ENCODE data around the gene OR2V1. TPM values are rescaled to one million over a fixed set of nuclear protein-coding genes. Genes with fewer than 3 reads are reported as not detected.
"Not testable (repeated sequence)": the region's sequence is repeated elsewhere in the genome, so short reads cannot be mapped to it uniquely, and the experiment has no call there.

OR2V1 gene
- total RNA-seq, 1 donor from 2014 or later: not detected

DNA sequence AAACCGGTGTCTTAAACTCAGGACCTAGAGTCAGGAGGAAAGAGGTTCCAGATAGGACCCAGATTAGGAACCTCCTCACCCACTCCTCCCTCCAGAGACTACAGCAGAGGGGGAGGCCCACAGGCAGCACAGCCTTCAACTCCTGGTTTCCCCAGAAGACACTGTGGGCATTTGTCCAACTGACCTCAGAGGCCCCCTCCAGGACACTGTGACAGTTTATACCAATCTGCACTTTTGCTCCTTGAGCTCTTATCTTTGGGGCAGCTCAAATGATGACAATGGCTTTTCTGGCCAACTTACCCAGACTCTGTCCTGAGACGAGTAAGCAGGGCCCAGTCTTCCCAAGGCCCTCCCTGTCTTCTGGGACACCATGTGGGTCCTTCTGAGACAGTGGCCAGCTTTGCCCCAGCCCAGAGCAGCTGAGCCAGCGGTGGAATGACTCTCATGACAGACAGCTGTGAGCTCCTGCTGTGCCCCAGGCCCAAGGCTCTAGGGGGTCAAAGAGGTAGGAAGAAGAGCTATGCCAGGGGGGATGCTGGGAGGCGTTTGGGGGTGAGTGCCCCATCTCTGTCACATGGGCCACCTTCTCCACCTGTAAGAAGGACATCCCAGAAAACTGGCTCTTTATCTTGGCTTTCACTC is 30.7 kb upstream of the OR2V1 start:
- Histone ChIP-seq H3K36me3 (no peaks in the 10 kb centered on the region), H3K9me3 (no peaks in the 10 kb centered on the region), H3K27ac (no peak overlapping the region), H3K4me1 (peaks cover 0 to 3% of the 10 kb centered on the region in 2 donors), H3K4me3 (no peak overlapping the region), H3K27me3 (no peaks in the 10 kb centered on the region)
- TF ChIP-seq, protein P1, sequence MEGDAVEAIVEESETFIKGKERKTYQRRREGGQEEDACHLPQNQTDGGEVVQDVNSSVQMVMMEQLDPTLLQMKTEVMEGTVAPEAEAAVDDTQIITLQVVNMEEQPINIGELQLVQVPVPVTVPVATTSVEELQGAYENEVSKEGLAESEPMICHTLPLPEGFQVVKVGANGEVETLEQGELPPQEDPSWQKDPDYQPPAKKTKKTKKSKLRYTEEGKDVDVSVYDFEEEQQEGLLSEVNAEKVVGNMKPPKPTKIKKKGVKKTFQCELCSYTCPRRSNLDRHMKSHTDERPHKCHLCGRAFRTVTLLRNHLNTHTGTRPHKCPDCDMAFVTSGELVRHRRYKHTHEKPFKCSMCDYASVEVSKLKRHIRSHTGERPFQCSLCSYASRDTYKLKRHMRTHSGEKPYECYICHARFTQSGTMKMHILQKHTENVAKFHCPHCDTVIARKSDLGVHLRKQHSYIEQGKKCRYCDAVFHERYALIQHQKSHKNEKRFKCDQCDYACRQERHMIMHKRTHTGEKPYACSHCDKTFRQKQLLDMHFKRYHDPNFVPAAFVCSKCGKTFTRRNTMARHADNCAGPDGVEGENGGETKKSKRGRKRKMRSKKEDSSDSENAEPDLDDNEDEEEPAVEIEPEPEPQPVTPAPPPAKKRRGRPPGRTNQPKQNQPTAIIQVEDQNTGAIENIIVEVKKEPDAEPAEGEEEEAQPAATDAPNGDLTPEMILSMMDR (IDR thresholded peaks at IDR 0.05): no peak
- intact Hi-C loops (cut with DNase I): loop anchor here (5.0 kb wide), 1 partner anchor 349 kb away; no protein-coding TSS in a partner anchor
- peak in 1 of 2 donors; percentile 61 for DNase-seq (ENCODE audit: low spot score in 2 of 2)

DNA sequence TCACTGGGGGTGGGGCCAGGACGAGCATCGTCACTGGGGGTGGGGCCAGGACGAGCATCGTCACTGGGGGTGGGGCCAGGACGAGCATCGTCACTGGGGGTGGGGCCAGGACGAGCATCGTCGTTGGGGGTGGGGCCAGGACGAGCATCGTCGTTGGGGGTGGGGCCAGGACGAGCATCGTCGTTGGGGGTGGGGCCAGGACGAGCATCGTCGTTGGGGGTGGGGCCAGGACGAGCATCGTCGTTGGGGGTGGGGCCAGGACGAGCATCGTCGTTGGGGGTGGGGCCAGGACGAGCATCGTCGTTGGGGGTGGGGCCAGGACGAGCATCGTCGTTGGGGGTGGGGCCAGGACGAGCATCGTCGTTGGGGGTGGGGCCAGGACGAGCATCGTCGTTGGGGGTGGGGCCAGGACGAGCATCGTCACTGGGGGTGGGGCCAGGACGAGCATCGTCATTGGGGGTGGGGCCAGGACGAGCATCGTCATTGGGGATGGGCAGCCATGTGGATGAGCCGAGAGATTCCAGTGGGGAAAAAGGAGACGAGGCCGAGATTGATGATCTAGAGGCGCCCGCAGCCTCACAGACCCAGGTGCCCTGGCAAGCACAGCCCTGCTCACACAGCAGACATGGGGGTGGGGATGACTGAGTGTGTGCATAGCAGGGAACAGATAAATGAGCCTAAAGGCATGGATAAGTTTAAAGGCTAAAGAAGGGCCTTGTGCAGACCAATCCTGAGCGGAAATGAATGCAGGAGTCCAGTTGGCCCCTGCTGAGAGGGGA is 30.0 kb upstream of the OR2V1 start:
- H3K4me3 ChIP-seq: peak overlapping the region in 1 of 2 donors; percentile 23
- peak in 1 of 2 donors; percentile 66 for DNase-seq (ENCODE audit: low spot score in 2 of 2)
- intact Hi-C loops (cut with DNase I): loop anchor here (5.0 kb wide), 1 partner anchor 349 kb away; no protein-coding TSS in a partner anchor

DNA sequence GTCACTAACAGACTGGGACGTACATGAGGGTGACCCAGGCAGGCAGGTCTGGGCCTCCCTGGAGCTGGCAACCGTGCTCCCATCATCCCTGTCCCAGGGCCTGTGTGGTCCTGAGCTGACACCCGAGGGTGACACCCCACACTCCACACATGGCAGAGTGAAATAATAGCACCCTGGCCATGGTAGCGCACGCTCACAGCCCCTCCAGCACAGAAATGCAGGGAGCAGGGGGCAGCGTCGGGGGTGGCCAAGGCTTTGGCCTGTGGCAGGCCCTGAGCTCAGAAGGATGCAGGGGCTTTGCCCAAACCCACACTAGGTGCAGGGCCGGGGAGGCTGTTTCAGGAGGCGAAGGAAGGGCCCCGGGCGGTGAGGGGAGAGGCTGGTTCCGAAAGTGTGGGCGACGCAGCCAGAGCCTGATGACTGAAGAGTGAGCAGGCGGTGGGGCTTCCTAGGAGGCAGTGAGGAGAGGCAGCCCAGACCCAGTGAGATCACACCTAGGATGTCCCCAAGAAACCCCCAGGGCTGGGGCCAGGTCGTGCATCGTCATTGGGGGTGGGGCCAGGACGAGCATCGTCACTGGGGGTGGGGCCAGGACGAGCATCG is 29.3 kb upstream of the OR2V1 start:
- no peaks in the 10 kb centered on the region for H3K36me3 ChIP-seq
- peak overlapping the region in 1 of 2 donors; percentile 23 for H3K4me3 ChIP-seq
- no peaks in the 10 kb centered on the region for H3K27me3 ChIP-seq
- TF ChIP-seq, protein P1 (IDR thresholded peaks at IDR 0.05): no peak
- H3K4me1 ChIP-seq: peaks cover 0 to 3% of the 10 kb centered on the region in 2 donors
- no peaks in the 10 kb centered on the region for H3K9me3 ChIP-seq
- DNase-seq (ENCODE audit: low spot score in 2 of 2): peak in 1 of 2 donors; percentile 83
- H3K27ac ChIP-seq: peak overlapping the region in 1 of 2 donors; percentile 55
- intact Hi-C loops (cut with DNase I): loop anchor here (5.0 kb wide), 1 partner anchor 348 kb away; no protein-coding TSS in a partner anchor

More for the DNA sequence above, 30.0 kb upstream of the OR2V1 start:
- not testable (repeated sequence) for H3K4me1 ChIP-seq, H3K9me3 ChIP-seq, H3K36me3 ChIP-seq, H3K27ac ChIP-seq, H3K27me3 ChIP-seq

DNA sequence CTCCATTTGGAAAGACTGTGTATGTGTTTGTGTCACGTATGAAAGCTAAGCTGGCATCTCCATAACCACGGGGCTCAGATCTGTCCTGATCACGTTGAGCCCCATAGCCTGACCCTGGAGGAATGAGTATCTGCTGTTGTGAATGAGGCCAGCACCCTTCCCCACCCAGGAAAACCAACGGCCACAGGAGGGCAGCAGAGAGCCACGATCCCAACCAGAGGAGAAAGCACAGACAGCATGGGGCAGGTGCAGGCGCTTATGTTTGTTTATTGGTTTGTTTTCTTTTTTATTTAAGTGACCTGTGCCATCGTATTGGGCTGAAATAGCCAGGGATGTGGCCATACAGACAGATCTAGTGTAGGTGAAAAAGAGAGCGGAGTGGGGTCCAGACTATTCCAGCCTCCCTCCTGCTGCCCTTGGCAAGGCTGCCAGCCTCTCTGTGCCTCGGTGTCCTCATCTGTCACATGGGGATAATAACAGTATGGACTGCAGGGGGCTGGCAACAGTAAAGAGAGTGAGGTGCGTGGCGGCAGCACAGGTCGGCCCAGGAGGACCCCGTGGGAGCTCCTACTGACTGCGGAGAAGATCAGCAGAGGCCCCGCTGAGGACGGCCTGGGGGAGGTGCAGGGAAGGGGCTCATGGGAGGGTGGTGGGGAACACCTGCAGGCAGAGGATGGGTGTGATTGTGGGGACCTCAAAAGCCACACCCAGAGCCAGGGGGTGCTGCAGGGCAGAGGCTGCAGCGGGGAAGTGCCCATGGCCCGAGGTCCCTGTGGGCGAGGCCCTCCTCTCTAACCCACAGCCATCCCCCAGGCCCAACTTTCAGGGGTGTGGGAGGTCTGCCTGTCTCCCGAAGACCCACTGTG is 28.6 kb upstream of the OR2V1 start:
- Histone ChIP-seq H3K36me3 (no peaks in the 10 kb centered on the region), H3K9me3 (no peaks in the 10 kb centered on the region), H3K27me3 (no peaks in the 10 kb centered on the region), H3K4me1 (peaks cover 0 to 3% of the 10 kb centered on the region in 2 donors), H3K27ac (peak overlapping the region in 1 of 2 donors; percentile 55), H3K4me3 (no peak overlapping the region)
- TF ChIP-seq, protein P1 (IDR thresholded peaks at IDR 0.05): peak; percentile 70 to 83 (median 75)
- peak in 1 of 2 donors; percentile 89 for DNase-seq (ENCODE audit: low spot score in 2 of 2)
- intact Hi-C loops (cut with DNase I): loop anchor here (1.0 to 5.0 kb wide), 3 partner anchors 25 to 375 kb away; no protein-coding TSS in a partner anchor

DNA sequence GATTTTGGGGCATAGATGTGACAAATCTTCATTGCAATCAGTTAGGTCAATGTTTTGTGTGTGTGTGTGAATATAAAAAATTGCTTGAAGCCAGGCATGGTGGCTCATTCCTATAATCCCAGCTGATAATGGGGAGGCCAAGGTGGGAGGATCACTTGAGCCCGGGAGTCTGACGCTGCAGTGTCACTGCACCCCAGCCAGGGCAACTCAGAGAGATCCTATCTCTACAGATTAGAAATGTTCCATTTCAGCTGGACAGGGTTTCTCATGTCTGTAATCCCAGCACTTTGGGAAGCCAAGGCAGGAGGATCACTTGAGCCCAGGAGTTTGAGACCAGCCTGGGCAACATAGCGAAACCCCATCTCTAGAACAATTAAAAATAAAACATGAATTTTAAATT is 27.9 kb upstream of the OR2V1 start:
- TF ChIP-seq, protein P1 (IDR thresholded peaks at IDR 0.05): no peak
- DNase-seq (ENCODE audit: low spot score in 2 of 2): no peak
- intact Hi-C loops (cut with DNase I): loop anchor here (1.0 kb wide), 2 partner anchors 25 to 375 kb away; no protein-coding TSS in a partner anchor
- no peaks in the 10 kb centered on the region for H3K36me3 ChIP-seq
- H3K27me3 ChIP-seq: no peaks in the 10 kb centered on the region
- H3K27ac ChIP-seq: no peak overlapping the region
- no peak overlapping the region for H3K4me3 ChIP-seq
- no peaks in the 10 kb centered on the region for H3K9me3 ChIP-seq
- peaks cover 0 to 3% of the 10 kb centered on the region in 2 donors for H3K4me1 ChIP-seq

Data from ascending aorta (tissue), 2 donors.